ENCODE results near the gene AP1M2. TPM values are rescaled to one million over a fixed set of nuclear protein-coding genes. Genes with fewer than 3 reads are reported as not detected.
A peak's percentile ranks its signal among the peaks of the same experiment; 100 is the strongest.

AP1M2 gene
- total RNA-seq (2012; rRNA removed), result under 0.01 TPM in 1 of 2 replicates, not detected in the other

GRCh38 chr19:10587022-10587838 is at the start of gene AP1M2:
TSS of gene AP1M2 (minus strand) at chr19:10587312. CDS start at chr19:10587231, 81 bp downstream.
- Histone ChIP-seq H3K36me3 (ENCODE audit: insufficient read depth, low read length) (no peaks in the 10 kb centered on the region), H3K4me1 (ENCODE audit: control insufficient read depth, insufficient read depth, low read length) (no peaks in the 10 kb centered on the region), H3K27me3 (ENCODE audit: control insufficient read depth, insufficient read depth, low read length) (peaks cover 29% of the 10 kb centered on the region), H3K9me3 (replicated peaks; ENCODE audit: low read length) (no peaks in the 10 kb centered on the region), H3K9ac (ENCODE audit: low read depth, low read length) (no peak within 1 kb of the TSS), H3K4me3 (ENCODE audit: low read length) (no peak within 1 kb of the TSS), H3K4me2 (ENCODE audit: low read length) (no peak within 1 kb of the TSS)

- no peak overlapping the region for H3K4me3 ChIP-seq (ENCODE audit: low read length)
- H3K4me1 ChIP-seq (ENCODE audit: control insufficient read depth, insufficient read depth, low read length), result no peaks in the 10 kb centered on the region
- peaks cover 53% of the 10 kb centered on the region for H3K36me3 ChIP-seq (ENCODE audit: insufficient read depth, low read length)
- no peaks in the 10 kb centered on the region for H3K27me3 ChIP-seq (ENCODE audit: control insufficient read depth, insufficient read depth, low read length)
- H3K4me2 ChIP-seq (ENCODE audit: low read length), result no peak overlapping the region
- no peak overlapping the region for H3K9ac ChIP-seq (ENCODE audit: low read depth, low read length)
- no peaks in the 10 kb centered on the region for H3K9me3 ChIP-seq (replicated peaks; ENCODE audit: low read length)
Measured at GRCh38 chr19:10636304-10636972, 49.3 kb upstream of the AP1M2 start.

DNA sequence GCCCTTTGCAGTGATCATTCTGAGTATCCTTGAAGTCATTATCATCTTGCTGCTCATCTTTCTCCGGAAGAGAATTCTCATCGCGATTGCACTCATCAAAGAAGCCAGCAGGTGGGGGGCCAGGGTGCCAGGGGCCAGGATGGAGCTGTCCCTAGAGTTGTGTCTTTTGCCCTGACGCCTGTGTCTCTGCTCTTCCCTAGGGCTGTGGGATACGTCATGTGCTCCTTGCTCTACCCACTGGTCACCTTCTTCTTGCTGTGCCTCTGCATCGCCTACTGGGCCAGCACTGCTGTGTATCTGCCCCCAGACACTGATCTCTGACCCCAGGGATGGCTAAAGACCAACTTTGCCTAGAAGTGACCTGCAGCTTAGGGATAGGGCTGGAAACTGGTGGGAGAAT is 47.9 kb upstream of the AP1M2 start:
- H3K27me3 ChIP-seq (ENCODE audit: control insufficient read depth, insufficient read depth, low read length), result no peaks in the 10 kb centered on the region
- no peaks in the 10 kb centered on the region for H3K9me3 ChIP-seq (replicated peaks; ENCODE audit: low read length)
- H3K4me3 ChIP-seq (ENCODE audit: low read length), result no peak overlapping the region
- H3K9ac ChIP-seq (ENCODE audit: low read depth, low read length), result no peak overlapping the region
- no peaks in the 10 kb centered on the region for H3K4me1 ChIP-seq (ENCODE audit: control insufficient read depth, insufficient read depth, low read length)
- no peak overlapping the region for H3K4me2 ChIP-seq (ENCODE audit: low read length)
- peaks cover 49% of the 10 kb centered on the region for H3K36me3 ChIP-seq (ENCODE audit: insufficient read depth, low read length)

- H3K9ac ChIP-seq (ENCODE audit: low read depth, low read length), result no peak overlapping the region
- no peak overlapping the region for H3K4me3 ChIP-seq (ENCODE audit: low read length)
- H3K27me3 ChIP-seq (ENCODE audit: control insufficient read depth, insufficient read depth, low read length), result no peaks in the 10 kb centered on the region
- H3K4me1 ChIP-seq (ENCODE audit: control insufficient read depth, insufficient read depth, low read length), result no peaks in the 10 kb centered on the region
- no peak overlapping the region for H3K4me2 ChIP-seq (ENCODE audit: low read length)
- H3K9me3 ChIP-seq (replicated peaks; ENCODE audit: low read length), result no peaks in the 10 kb centered on the region
- peaks cover 49% of the 10 kb centered on the region for H3K36me3 ChIP-seq (ENCODE audit: insufficient read depth, low read length)
Measured at GRCh38 chr19:10634430-10634829, 47.3 kb upstream of the AP1M2 start.

- Histone ChIP-seq H3K36me3 (ENCODE audit: insufficient read depth, low read length) (peaks cover 53% of the 10 kb centered on the region), H3K9ac (ENCODE audit: low read depth, low read length) (no peak overlapping the region), H3K9me3 (replicated peaks; ENCODE audit: low read length) (no peaks in the 10 kb centered on the region), H3K4me3 (ENCODE audit: low read length) (no peak overlapping the region), H3K4me2 (ENCODE audit: low read length) (no peak overlapping the region), H3K4me1 (ENCODE audit: control insufficient read depth, insufficient read depth, low read length) (no peaks in the 10 kb centered on the region), H3K27me3 (ENCODE audit: control insufficient read depth, insufficient read depth, low read length) (no peaks in the 10 kb centered on the region)
Measured at GRCh38 chr19:10631874-10632273, 44.8 kb upstream of the AP1M2 start.

DNA sequence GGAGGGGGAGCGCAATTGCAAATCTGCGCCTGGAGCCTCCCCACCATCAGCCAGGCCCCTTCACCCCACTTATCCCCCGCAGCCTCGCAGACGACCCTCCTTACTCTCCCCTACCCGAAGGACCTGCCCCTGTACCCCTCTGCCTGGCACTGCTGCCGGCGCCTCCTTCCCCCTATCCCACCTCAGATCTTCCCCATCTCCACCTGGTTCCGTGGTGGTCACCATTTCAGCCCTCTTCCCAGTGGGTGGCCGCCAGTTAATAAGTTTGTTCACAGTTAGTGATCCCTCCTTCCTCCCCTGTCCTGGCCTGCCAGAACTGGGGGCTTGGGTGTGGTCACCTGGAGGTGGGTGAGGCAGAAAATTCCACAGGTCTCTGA is 38.6 kb upstream of the AP1M2 start:
- H3K4me2 ChIP-seq (ENCODE audit: low read length), result peak overlapping the region; percentile 87
- peak overlapping the region; percentile 78 for H3K4me3 ChIP-seq (ENCODE audit: low read length)
- H3K9ac ChIP-seq (ENCODE audit: low read depth, low read length), result peak overlapping the region; percentile 95
- H3K27me3 ChIP-seq (ENCODE audit: control insufficient read depth, insufficient read depth, low read length), result no peaks in the 10 kb centered on the region
- no peaks in the 10 kb centered on the region for H3K9me3 ChIP-seq (replicated peaks; ENCODE audit: low read length)
- H3K36me3 ChIP-seq (ENCODE audit: insufficient read depth, low read length), result peaks cover 15% of the 10 kb centered on the region
- peaks cover 13% of the 10 kb centered on the region for H3K4me1 ChIP-seq (ENCODE audit: control insufficient read depth, insufficient read depth, low read length)

GRCh38 chr19:10625003-10625761 is 38.1 kb upstream of the AP1M2 start, which contains the start of gene SLC44A2:
TSS of gene SLC44A2 (plus strand) at chr19:10625553. CDS start at chr19:10625634, 81 bp downstream.
- Histone ChIP-seq H3K9ac (ENCODE audit: low read depth, low read length) (peak within 1 kb of the TSS; percentile 95), H3K9me3 (replicated peaks; ENCODE audit: low read length) (no peaks in the 10 kb centered on the region), H3K27me3 (ENCODE audit: control insufficient read depth, insufficient read depth, low read length) (no peaks in the 10 kb centered on the region), H3K4me3 (ENCODE audit: low read length) (peak within 1 kb of the TSS; percentile 78), H3K36me3 (ENCODE audit: insufficient read depth, low read length) (peaks cover 15% of the 10 kb centered on the region), H3K4me1 (ENCODE audit: control insufficient read depth, insufficient read depth, low read length) (peaks cover 13% of the 10 kb centered on the region), H3K4me2 (ENCODE audit: low read length) (peak within 1 kb of the TSS; percentile 87)

DNA sequence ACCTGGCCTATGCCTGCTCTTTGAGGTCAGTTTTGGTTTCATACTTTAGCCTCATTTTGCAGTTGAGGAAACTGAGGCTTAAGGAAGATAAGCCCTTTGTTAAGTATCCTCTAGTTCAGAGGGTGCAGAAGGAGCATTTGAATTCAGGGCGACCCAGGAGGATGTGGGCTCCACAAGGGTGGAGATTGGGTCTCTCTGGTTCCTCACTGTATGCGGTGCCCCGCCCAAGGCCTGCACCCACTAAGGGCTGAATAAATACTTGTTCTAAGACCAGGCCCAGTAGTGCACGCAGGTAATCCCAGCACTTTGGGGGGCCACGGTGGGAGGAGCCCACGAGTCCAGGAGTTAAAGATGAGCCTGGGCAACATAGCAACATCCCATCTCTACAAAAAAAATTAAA is 37.5 kb upstream of the AP1M2 start:
- Histone ChIP-seq H3K4me2 (ENCODE audit: low read length) (peak overlapping the region; percentile 87), H3K4me3 (ENCODE audit: low read length) (peak overlapping the region; percentile 78), H3K4me1 (ENCODE audit: control insufficient read depth, insufficient read depth, low read length) (peaks cover 13% of the 10 kb centered on the region), H3K36me3 (ENCODE audit: insufficient read depth, low read length) (peaks cover 15% of the 10 kb centered on the region), H3K27me3 (ENCODE audit: control insufficient read depth, insufficient read depth, low read length) (no peaks in the 10 kb centered on the region), H3K9me3 (replicated peaks; ENCODE audit: low read length) (no peaks in the 10 kb centered on the region), H3K9ac (ENCODE audit: low read depth, low read length) (peak overlapping the region; percentile 95)

- no peak overlapping the region for H3K4me2 ChIP-seq (ENCODE audit: low read length)
- no peak overlapping the region for H3K4me3 ChIP-seq (ENCODE audit: low read length)
- H3K27me3 ChIP-seq (ENCODE audit: control insufficient read depth, insufficient read depth, low read length), result no peaks in the 10 kb centered on the region
- peaks cover 23% of the 10 kb centered on the region for H3K4me1 ChIP-seq (ENCODE audit: control insufficient read depth, insufficient read depth, low read length)
- H3K9ac ChIP-seq (ENCODE audit: low read depth, low read length), result no peak overlapping the region
- H3K9me3 ChIP-seq (replicated peaks; ENCODE audit: low read length), result no peaks in the 10 kb centered on the region
- H3K36me3 ChIP-seq (ENCODE audit: insufficient read depth, low read length), result no peaks in the 10 kb centered on the region
Measured at GRCh38 chr19:10621966-10622365, 34.9 kb upstream of the AP1M2 start.

DNA sequence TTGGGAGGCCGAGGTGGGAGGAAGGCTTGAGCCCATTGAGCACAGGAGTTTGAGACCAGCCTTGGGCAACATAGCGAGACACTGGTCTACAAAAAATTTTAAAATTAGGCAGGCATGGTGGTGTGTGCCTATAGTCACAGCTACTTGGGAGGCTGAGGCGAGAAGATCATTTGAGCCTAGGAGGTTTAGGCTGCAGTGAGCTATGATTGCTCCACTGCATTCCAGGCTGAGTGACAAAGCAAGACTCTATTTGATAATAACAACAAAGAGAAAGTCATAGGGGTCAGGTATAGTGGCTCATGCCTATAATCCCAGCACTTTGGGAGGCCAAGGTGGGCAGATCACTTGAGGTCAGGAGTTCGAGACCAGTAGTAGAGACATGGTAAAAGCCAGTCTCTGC is 33.7 kb upstream of the AP1M2 start:
- H3K9me3 ChIP-seq (replicated peaks; ENCODE audit: low read length), result no peaks in the 10 kb centered on the region
- H3K4me1 ChIP-seq (ENCODE audit: control insufficient read depth, insufficient read depth, low read length), result peaks cover 23% of the 10 kb centered on the region
- H3K9ac ChIP-seq (ENCODE audit: low read depth, low read length), result no peak overlapping the region
- H3K4me3 ChIP-seq (ENCODE audit: low read length), result no peak overlapping the region
- no peaks in the 10 kb centered on the region for H3K27me3 ChIP-seq (ENCODE audit: control insufficient read depth, insufficient read depth, low read length)
- no peak overlapping the region for H3K4me2 ChIP-seq (ENCODE audit: low read length)
- no peaks in the 10 kb centered on the region for H3K36me3 ChIP-seq (ENCODE audit: insufficient read depth, low read length)

DNA sequence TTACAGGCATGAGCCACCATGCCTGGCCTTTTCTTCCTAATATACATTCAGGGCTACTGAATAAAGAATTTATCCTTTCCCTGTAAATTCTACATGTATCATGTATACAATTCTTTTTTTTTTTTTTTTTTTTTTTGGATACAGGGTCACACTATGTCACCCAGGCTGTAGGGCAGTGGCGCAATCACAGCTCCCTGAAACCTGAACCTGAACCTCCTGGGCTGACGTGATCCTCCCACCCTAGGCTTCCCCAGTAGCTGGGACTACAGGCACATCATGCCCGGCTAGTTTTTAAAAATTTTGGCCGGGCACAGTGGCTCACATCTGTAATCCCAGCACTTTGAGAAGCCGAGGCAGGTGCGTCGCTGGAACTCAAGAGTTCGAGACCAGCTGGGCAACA is 31.7 kb upstream of the AP1M2 start:
- no peak overlapping the region for H3K4me2 ChIP-seq (ENCODE audit: low read length)
- no peaks in the 10 kb centered on the region for H3K9me3 ChIP-seq (replicated peaks; ENCODE audit: low read length)
- no peak overlapping the region for H3K4me3 ChIP-seq (ENCODE audit: low read length)
- H3K9ac ChIP-seq (ENCODE audit: low read depth, low read length), result no peak overlapping the region
- H3K27me3 ChIP-seq (ENCODE audit: control insufficient read depth, insufficient read depth, low read length), result no peaks in the 10 kb centered on the region
- no peaks in the 10 kb centered on the region for H3K36me3 ChIP-seq (ENCODE audit: insufficient read depth, low read length)
- H3K4me1 ChIP-seq (ENCODE audit: control insufficient read depth, insufficient read depth, low read length), result peaks cover 14% of the 10 kb centered on the region

All from skeletal muscle satellite cell (primary cell).